ENCODE data around the gene GDPD5.

GDPD5 gene, protein sequence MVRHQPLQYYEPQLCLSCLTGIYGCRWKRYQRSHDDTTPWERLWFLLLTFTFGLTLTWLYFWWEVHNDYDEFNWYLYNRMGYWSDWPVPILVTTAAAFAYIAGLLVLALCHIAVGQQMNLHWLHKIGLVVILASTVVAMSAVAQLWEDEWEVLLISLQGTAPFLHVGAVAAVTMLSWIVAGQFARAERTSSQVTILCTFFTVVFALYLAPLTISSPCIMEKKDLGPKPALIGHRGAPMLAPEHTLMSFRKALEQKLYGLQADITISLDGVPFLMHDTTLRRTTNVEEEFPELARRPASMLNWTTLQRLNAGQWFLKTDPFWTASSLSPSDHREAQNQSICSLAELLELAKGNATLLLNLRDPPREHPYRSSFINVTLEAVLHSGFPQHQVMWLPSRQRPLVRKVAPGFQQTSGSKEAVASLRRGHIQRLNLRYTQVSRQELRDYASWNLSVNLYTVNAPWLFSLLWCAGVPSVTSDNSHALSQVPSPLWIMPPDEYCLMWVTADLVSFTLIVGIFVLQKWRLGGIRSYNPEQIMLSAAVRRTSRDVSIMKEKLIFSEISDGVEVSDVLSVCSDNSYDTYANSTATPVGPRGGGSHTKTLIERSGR

DNA sequence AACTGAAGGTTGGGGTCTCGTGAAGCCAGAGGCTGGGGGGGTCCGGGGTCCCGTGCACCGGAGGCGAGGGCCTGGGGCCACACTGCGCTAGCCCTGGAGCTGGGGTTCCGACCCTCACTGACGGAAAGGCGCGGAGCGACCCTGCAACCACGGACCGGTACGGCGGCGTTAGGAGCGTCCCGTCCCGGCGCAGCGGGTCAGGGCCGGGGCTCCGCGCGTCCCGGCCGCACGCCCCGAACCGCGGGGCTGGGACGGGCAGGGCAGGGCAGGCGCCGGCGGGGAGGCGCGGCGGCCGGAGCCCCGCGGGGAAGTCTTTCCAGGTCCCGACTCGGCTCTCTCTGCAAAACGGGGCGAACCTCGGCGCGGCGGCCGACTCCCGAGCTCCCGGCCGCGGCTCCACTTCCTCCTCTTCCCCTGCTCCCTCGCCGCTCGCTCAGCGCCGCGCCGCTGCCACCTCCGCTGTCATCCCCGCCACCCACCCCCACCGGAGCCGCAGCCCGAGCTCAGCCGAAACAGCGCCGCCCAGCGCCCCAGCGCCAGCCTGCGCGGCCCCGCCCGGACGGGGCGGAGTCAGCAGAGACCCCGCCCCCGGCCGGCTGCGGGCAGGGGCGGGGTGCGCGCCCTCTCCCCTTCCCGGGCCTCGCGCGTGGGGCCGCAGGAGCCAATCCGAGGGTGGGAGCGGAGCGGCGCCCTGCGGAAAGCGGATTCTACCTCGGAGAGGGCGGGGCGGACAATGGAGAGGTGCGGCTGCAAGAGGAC, at the start of gene GDPD5:
Gene GDPD5, minus strand, starts transcription at position 509 of the 759 bp plus-strand sequence. CDS start 48,206 bp downstream, outside the sequence.
- peak; percentile 80 to 83 for DNase-seq

GRCh38 chr11:75574698-75575602, 49.2 kb upstream of the GDPD5 start:
- DNase-seq = no peak

GRCh38 chr11:75572744-75573143, 47.0 kb upstream of the GDPD5 start:
- DNase-seq = no peak

DNA sequence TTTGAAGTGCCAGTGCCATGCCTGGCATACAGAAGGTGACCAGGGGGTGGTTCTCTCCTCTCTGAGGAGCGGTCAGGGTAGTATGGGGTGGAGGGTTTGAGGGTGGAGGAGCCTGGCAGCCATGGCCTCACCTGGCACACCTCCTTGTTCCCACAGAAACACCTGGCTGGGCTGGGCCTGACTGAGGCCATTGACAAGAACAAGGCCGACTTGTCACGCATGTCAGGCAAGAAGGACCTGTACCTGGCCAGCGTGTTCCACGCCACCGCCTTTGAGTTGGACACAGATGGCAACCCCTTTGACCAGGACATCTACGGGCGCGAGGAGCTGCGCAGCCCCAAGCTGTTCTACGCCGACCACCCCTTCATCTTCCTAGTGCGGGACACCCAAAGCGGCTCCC, 45.9 kb upstream of the GDPD5 start:
- no peak for DNase-seq

DNA sequence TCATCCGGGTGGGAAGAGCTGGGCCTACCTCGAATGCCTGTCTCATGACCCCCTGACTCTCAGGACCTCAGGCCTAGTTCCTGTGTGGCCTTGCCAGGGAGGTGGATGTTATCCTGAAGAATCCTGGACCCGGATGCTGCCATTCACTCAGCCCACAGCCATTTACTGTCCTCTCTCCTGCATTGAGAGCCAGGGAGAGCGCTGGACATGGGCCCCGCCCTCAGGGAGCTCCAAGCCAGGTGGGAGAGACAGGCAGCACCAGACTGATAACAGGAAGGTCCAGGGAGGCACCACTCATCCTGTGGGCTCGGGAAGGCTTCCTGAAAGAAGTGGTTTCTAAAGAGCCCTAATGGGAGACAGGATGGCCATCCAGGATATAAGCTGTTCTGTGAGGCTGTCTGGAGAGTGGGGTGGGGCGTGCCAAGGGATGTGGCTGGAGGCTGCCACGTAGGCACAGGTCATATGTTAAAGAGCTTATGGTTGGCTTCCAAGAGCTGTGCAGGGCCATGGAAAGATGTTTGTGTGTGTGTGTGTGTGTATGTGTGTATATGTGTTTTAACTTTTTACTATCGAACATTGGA, 44.9 kb upstream of the GDPD5 start:
- no peak for DNase-seq

GRCh38 chr11:75568616-75569219, 43.0 kb upstream of the GDPD5 start:
- no peak for DNase-seq

- no peak for DNase-seq
Observed at GRCh38 chr11:75567971-75568370, 42.2 kb upstream of the GDPD5 start.

DNA sequence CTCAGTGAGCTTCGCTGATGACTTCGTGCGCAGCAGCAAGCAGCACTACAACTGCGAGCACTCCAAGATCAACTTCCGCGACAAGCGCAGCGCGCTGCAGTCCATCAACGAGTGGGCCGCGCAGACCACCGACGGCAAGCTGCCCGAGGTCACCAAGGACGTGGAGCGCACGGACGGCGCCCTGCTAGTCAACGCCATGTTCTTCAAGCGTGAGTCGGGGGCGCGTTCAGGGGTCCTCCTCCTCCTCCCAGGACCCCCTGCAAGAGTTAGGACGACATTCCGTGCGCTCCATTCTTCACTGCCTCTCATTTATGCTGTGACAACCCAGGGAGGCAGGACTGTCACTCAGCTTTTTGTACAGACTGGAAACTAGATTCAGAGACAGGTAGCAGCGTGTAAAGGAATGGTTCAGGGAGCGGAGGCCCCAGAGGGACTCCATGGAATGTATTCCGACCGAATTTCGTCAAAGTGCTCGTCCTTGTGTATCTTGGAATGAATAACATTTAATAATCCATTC, 41.1 kb upstream of the GDPD5 start:
- DNase-seq = no peak

- DNase-seq = no peak
Observed at GRCh38 chr11:75565916-75566762, 40.4 kb upstream of the GDPD5 start.

- DNase-seq = no peak
Observed at GRCh38 chr11:75565221-75565814, 39.6 kb upstream of the GDPD5 start.

- no peak for DNase-seq
Observed at GRCh38 chr11:75563978-75564552, 38.3 kb upstream of the GDPD5 start.

GRCh38 chr11:75563501-75563977, 37.8 kb upstream of the GDPD5 start:
- no peak for DNase-seq

DNA sequence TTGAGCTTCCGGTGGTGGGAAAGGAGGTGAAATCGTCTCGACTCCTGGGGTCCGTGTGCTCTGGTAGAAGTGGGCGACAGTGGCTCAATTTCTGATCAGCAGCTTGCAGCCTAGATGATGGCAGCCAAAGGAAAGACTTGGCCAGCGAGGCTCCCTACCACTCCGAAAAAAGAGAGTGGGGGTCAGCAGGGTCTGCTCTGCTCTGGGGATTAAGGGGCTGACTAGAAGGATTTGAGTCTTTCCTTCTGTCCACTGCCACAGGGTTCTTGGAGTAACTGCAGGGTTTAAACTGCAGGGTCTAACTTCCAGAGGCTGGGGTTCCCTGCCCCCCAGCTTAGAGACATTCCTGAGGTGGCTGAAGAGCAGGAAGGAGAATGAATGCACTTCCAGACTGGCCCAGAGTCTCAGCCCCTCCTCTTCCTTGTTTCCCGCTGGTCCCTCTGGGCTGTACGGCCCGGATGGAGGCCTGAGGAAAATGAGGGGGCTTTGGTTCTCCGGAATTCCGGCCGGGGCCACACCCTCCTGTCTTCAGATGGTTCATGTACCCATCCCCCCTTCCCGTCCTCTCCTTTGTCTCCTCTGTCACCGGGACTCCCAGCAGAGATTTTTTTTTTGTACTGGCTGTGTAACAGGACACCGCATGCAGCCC, 37.2 kb upstream of the GDPD5 start:
- no peak for DNase-seq

GRCh38 chr11:75562048-75562835, 36.5 kb upstream of the GDPD5 start, which contains the start of gene SERPINH1:
SERPINH1 (plus strand) TSS chr11:75562253; CDS start chr11:75566350, 4,097 bp downstream.
- peak; percentile 44 to 51 for DNase-seq

DNA sequence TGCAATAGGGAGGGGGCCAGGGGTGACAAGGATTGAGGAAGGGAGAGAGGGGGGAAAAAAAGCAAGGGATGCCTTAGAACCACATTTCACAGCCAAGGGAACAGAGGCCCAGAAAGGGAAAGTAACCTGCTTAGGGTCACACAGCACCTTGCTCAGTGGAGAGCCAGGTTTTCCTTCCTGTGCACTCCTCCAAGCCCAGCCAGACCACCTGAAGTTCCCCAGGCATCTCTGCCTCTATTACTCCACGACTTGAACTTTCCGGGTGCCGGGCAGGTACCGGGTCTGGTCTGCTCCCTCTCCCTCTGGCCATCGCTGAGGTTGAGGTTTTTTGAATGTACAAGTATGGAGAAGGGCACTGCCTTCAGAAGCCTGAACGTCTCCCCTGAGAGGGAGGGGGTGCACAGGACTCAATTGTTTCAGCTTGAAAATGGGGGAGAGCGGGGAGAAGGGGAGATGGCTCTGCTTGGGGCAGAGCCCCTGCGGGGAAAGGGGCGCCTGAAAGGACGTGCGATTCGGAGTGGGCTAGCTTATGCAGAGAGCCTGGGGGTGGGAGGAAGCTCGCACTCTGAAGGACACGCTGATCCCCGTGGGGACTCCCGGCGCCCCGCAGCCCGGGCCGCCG, 35.8 kb upstream of the GDPD5 start:
- no peak for DNase-seq

DNA sequence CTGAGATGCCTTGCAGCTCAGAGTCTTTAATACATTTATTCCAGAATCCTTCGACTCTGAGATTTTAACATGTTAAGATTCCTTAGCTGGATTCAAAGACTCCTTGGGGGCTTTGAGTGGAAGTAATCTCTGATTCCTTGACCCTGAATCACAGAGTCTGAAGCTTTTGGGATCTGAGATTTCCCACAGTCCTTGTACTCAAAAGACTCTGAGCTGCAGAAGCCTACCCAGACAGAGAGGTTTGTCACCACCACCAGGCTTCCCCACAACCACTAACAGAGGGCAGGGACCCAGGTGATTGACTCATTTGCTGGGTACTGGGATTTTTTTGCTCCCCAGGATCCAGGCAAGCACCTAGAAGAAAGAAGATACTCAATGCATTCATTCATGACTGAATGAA, 34.9 kb upstream of the GDPD5 start:
- no peak for DNase-seq

All from activated CD4-positive, alpha-beta T cell treated with anti-CD3 and anti-CD28 coated beads for 4 hours (primary cell).